ENCODE measurements around the gene RIMS3. TPM values are rescaled to one million over a fixed set of nuclear protein-coding genes. Genes with fewer than 3 reads are reported as not detected.

The RIMS3 gene
- total and polyA plus RNA-seq, 9 donors, result 1.3 to 12.6 (median 4.4) TPM

GRCh38 chr1:40658751-40659648 is 6.5 kb downstream of the RIMS3 start:
- H3K9me3 ChIP-seq, result no peaks in the 10 kb centered on the region
- DNase-seq, result no peak
- no peak overlapping the region for H3K27ac ChIP-seq
- no peaks in the 10 kb centered on the region for H3K4me1 ChIP-seq (ENCODE audit: insufficient read depth)
- intact Hi-C loops (cut with DNase I), result no loop called here
- H3K4me3 ChIP-seq, result no peak overlapping the region
- 74 to 76% (median 75%) methylated on average over 16 of the region's 16 CpGs for WGBS, 3 donors
- H3K27me3 ChIP-seq, result no peaks in the 10 kb centered on the region
- H3K36me3 ChIP-seq, result no peaks in the 10 kb centered on the region
- TF ChIP-seq CTCF (IDR thresholded peaks at IDR 0.05) (no peak), POLR2A (IDR thresholded peaks at IDR 0.05) (no peak), EP300 (IDR thresholded peaks at IDR 0.05) (no peak)

DNA sequence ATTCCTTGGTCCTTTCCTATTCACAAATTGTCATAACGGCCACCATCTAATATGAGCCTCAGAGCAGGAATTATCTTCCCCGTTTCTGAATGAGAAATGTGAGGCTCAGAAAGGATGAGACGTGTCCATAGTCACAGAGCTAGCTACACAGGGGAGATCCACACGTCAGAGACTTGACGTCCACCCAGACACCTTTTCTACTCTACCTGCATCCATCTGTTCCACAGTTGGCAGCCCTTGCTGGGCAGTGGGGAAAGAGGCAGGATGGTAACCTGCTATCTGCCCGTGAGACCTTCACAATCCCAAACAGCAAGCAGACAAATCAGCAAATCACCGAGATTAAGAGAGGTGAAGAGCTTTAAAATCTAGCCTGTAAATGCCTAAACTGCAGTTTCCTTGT is 8.4 kb downstream of the RIMS3 start:
- H3K4me3 ChIP-seq, result no peak overlapping the region
- H3K36me3 ChIP-seq, result no peaks in the 10 kb centered on the region
- 79 to 90% (median 80%) methylated on average over 7 of the region's 7 CpGs for WGBS, 3 donors
- intact Hi-C loops (cut with DNase I), result no loop called here
- no peak overlapping the region for H3K27ac ChIP-seq
- DNase-seq, result no peak
- no peaks in the 10 kb centered on the region for H3K4me1 ChIP-seq (ENCODE audit: insufficient read depth)
- H3K9me3 ChIP-seq, result no peaks in the 10 kb centered on the region
- no peaks in the 10 kb centered on the region for H3K27me3 ChIP-seq
- no peak for TF ChIP-seq CTCF (IDR thresholded peaks at IDR 0.05)
- TF ChIP-seq EP300 (IDR thresholded peaks at IDR 0.05), result no peak
- TF ChIP-seq POLR2A (IDR thresholded peaks at IDR 0.05), result no peak

GRCh38 chr1:40653851-40654537 is 11.5 kb downstream of the RIMS3 start:
- 10 to 14% (median 11%) methylated on average over 27 to 31 of the region's 35 CpGs for WGBS, 3 donors
- Histone ChIP-seq H3K27ac (no peak overlapping the region), H3K9me3 (no peaks in the 10 kb centered on the region), H3K36me3 (no peaks in the 10 kb centered on the region), H3K4me3 (no peak overlapping the region), H3K4me1 (ENCODE audit: insufficient read depth) (no peaks in the 10 kb centered on the region), H3K27me3 (no peaks in the 10 kb centered on the region)
- no peak for TF ChIP-seq EP300 (IDR thresholded peaks at IDR 0.05)
- TF ChIP-seq CTCF (IDR thresholded peaks at IDR 0.05), result no peak
- TF ChIP-seq POLR2A (IDR thresholded peaks at IDR 0.05), result no peak
- DNase-seq, result no peak
- intact Hi-C loops (cut with DNase I), result no loop called here

DNA sequence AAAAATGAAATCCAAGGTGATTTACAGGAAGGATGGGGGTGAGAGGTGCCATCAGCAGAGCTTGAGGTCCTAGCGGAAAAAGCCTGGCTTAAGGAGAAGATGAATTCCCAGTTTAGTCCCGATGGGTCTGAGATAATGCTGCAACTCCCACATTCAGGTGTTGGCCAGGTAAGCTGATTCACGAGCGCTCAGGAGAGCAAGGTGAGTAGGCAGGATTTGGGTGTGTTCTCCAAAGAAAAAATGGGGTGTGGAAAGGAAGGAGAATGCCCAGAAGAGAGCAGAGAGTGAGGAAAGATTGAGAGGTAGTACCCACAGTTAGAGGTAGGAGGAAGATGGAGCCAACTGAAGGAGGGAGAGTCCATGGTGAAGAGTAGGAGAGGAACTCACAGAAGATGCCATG is 12.5 kb downstream of the RIMS3 start:
- no peak for DNase-seq
- H3K9me3 ChIP-seq, result no peaks in the 10 kb centered on the region
- no peak for TF ChIP-seq EP300 (IDR thresholded peaks at IDR 0.05)
- no peak for TF ChIP-seq POLR2A (IDR thresholded peaks at IDR 0.05)
- no peak for TF ChIP-seq CTCF (IDR thresholded peaks at IDR 0.05)
- H3K27me3 ChIP-seq, result no peaks in the 10 kb centered on the region
- WGBS, 3 donors, result 84 to 93% (median 88%) methylated on average over 4 of the region's 4 CpGs
- H3K27ac ChIP-seq, result no peak overlapping the region
- H3K36me3 ChIP-seq, result no peaks in the 10 kb centered on the region
- intact Hi-C loops (cut with DNase I), result no loop called here
- no peak overlapping the region for H3K4me3 ChIP-seq
- H3K4me1 ChIP-seq (ENCODE audit: insufficient read depth), result no peaks in the 10 kb centered on the region

Data from ovary (tissue), 9 donors.